GM19351 (cell line): ENCODE data around the gene EVI2A.
"Not testable (repeated sequence)": the region's sequence is repeated elsewhere in the genome, so short reads cannot be mapped to it uniquely, and the experiment has no call there.

Source experiments
- ATAC-seq: cut with Tn5 transposase; IDR thresholded peaks from one replicate; pipeline ENCODE4 v1.9.1; 2021; ENCODE audit warnings: mild to moderate bottlenecking, moderate library complexity; ENCODE audit not compliant: unreplicated experiment

EVI2A gene, protein sequence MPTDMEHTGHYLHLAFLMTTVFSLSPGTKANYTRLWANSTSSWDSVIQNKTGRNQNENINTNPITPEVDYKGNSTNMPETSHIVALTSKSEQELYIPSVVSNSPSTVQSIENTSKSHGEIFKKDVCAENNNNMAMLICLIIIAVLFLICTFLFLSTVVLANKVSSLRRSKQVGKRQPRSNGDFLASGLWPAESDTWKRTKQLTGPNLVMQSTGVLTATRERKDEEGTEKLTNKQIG

DNA sequence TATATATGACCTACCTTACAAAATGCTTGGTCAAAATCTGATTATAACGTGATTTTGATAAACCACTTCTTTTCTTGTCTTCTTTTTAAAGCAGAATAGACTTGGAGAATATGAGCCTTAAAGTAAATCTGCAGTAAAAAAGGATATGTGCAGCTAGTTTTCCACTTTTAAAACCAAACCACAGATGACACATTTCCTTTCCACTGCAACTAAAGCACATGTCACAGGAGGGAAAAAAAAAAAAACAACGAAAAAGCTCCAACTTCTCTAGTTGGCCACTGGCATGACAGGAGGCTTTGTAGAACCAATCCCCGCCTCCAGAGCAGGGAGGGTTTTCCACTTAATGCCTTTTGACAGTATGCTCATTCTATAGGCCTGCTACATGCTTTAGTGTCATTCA is at the start of gene EVI2A:
Gene EVI2A (minus strand): TSS at position 142 of the 400 bp plus-strand sequence. CDS start 2,609 bp downstream, outside the sequence.
- ATAC-seq, result no peak

DNA sequence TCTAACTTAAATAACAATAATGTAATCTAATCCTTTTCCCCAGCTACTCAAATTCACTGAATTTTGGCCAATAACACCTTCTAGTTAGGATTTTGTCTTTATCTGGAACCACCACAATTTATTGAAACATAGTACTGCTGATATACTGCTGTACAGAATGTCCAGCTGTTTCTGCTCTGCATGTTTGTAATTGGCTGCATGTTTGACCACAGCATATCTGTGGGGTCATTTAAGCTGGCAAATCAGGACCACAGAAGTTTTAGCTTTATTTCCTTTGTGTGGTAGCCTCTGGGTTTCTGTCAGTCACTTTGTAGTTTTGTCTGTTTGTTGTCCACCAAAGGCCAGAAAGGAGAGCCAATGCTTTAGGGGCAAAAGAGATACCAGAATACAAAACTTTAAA is 47.8 kb upstream of the EVI2A start:
- ATAC-seq, result no peak

DNA sequence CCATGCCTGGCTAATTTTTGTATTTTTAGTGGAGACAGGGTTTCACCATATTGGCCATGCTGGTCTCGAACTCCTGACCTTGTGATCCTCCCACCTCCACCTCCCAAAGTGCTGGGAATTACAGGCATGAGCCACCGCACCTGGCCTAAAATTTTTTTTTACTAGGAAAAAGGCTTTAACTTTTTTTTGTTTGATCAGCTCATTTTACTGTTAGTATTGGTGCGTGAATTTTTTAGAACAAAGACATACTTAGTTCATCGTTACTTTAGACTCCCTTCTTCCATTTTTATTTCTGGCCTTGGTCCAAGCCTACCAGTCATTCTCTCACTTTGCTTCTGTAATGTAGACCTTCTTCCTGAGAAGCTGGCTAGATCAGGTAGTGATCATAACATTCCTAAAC is 44.7 kb upstream of the EVI2A start:
- no peak for ATAC-seq

DNA sequence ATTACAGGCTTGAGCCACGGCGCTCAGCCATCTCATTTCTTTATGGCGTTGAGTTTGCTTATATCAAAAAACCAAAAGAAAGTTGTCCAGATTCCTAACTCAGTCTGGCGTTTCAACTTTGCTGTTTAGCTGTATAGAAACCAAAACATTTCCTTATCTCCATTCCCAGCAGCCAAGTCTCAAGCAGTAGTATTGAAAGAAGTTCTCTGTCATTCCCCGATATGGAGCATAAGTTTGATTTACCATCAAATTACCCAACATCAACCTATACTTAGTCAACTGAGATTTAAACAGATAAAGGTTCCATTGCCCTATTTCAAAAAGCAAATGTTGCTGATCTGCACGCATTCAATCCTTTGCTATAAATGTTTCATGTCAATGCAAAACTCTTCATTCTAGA is 42.6 kb upstream of the EVI2A start:
- ATAC-seq, result no peak

DNA sequence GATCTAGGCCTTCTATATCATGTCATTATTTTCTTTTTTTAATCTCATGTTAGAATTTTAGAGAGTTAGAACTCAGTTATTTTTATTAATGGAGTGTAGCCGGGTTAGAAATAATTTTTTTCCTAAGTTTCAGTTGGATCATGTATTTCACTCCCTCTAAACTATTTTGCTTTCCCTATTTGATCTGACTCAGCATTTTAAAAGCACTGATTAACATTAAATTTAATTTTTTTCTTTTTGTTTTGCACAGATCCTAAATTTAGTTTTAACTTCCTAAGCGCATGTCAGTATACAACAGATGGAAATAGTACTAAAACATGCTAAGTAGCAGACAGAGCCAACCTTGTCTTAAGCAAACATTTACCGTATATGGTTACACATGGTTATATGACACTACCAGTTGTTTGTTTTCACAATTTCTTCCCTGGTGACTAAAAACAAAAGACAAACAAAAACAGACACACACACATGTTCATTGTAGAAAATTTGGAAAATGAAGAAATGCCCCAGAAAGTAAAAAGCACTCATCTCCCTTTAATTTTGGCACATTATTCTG is 36.5 kb upstream of the EVI2A start:
- no peak for ATAC-seq

DNA sequence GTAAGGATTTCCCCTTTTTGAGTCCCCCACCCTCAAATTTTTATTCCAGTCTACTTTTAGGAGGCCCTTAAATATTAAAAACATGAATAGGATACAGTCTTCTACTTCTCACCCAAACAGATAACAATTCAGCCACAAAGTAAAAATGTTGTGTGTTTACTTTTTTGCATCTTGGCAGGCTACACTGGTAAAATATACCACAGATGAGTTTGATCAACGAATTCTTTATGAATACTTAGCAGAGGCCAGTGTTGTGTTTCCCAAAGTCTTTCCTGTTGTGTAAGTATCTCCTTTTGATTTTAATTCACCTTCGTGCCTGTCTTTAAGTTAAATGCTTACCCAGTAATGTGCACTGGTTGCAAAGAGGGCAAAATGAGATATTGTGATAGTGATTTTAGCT is 35.7 kb upstream of the EVI2A start:
- ATAC-seq, result no peak

DNA sequence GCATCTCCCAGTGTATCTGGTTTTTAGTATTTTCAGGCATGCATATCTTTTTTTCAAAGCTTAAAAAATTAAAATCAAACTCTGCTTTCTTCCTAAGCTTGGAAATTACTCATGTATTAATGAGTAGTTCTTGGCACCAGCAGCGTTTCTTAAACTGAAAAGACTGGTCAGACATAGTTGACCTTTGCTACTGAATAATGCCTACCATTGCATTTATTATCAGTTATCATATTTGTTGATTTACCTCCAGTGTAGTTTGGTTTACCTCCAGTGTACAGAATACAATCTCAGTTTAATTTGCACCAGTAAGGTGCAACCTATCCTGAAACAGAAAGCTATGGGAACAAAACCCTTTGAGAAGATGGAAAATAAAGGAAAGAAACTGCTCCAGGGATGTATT is 34.5 kb upstream of the EVI2A start:
- ATAC-seq, result no peak

DNA sequence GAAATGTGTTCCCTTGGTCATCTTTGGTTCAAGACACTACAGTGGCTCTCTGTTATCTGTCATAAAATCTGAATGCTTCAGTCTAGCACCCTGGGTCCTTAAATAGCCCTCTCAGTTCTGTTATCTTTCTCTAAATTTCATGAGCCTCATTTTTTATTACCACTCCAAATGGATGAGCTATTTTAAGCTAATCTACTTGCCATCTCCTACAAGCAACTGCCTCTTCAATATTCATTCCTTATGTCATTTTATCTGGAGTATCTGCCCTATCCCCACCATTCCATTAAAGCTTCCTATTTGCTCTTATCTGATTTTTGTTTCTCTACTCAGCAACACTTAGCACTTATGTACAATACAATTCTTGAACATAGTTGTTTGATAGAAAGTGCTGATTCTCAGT is 28.0 kb upstream of the EVI2A start:
- no peak for ATAC-seq

DNA sequence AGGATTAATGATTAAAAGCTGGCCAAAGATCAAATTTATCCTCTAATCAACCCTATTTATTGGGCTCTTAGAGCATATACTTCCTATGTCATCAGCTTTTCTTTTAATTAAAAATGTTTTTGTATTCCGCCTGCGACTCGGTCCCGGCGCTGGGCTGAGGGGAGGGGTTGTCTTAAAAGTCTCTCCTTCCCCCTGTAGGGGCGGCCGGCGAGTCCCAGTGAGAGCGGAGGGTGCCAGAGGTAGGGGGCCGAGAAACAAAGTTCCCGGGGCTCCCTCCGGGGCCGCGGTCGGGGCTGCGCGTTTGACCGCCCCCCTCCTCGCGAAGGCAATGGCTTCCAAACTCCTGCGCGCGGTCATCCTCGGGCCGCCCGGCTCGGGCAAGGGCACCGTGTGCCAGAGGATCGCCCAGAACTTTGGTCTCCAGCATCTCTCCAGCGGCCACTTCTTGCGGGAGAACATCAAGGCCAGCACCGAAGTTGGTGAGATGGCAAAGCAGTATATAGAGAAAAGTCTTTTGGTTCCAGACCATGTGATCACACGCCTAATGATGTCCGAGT is 23.8 kb upstream of the EVI2A start:
- ATAC-seq, result not testable (repeated sequence)

DNA sequence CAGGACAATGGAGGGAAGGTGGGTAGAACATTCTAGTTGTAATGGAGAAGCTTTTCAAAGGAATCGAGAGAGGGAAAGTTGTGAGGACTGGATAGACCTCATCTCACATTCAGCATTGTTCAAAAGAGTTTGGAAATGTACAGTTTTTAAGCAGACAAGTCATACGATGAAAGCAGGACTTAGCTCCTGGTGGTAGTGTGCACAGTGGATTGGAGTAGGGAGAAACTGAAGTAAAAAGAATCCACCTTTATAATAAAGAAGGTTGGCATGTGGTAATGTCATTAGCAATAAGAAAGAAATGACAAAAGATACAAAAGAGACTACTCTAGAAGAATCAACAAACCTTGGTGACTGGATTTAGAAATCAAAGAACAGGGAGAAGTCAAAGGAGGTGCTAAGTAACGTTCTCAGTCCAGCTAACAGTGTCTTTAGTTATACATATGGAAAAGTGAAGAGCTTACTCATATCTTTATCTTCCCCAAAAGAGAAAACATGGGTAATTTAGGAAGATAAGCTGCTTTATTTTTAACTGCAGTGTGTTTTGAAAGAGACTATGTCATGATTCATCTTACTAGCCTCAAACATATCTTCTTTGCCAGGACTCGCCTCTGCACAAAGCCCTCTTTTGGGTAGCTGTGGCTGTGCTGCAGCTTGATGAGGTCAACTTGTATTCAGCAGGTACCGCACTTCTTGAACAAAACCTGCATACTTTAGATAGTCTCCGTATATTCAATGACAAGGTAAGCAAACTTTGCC is 18.7 kb upstream of the EVI2A start:
- no peak for ATAC-seq

DNA sequence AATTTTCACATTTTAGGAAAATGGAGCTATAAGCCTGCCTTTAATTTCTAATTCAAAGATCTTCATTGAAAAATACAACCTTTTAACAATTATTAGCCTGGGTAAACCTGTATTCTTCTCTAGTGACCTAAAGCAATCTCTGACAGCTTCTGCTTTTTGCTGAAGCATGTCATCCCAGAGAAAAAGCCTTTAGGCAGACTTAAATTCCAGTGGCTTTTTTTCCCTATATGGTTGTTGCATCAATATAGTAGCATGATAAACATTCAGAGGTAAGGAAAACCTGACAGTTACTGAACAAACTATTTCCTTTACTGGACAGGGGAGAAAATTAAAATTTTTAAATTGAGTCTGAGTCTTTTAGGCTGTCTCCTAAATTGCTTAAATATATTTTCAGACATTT is 7.8 kb upstream of the EVI2A start:
- ATAC-seq, result no peak

DNA sequence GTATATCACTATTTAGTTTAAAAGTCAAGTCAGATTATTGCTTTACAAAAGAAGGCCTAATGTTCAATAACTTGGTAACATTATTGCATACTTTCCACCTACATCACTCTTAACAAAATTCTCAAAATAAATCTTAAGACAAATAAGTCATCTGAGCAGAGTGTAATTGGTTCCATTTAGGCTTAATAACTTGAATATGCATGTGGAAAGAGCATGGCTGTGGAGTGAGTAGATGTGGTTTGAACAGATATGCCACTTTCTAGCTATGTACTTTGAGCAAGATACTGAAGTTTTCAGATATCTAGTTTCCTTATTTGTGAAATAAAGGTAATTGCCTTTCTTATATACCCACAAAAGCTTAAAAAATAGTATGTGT is 6.7 kb upstream of the EVI2A start:
- no peak for ATAC-seq

DNA sequence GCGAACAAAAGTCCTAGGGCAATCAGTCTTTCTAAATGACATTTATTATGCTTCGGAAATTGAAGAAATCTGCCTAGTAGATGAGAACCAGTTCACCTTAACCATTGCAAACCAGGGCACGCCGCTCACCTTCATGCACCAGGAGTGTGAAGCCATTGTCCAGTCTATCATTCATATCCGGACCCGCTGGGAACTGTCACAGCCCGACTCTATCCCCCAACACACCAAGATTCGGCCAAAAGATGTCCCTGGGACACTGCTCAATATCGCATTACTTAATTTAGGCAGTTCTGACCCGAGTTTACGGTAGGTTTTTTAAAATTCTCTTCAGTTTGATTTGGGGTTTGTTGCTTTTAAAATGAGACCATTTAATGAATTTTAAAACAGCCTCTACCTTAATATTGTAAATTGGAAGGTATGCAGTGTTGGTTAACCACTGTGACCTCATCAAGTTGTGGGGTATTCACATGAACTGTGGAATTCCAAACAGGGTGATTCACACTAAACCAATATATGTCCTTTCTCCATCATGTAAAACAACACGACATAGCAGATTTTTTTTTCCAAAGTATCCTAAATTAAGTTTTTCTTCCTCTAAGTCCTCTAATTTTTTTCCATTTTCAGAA is 6.2 kb upstream of the EVI2A start:
- no peak for ATAC-seq

DNA sequence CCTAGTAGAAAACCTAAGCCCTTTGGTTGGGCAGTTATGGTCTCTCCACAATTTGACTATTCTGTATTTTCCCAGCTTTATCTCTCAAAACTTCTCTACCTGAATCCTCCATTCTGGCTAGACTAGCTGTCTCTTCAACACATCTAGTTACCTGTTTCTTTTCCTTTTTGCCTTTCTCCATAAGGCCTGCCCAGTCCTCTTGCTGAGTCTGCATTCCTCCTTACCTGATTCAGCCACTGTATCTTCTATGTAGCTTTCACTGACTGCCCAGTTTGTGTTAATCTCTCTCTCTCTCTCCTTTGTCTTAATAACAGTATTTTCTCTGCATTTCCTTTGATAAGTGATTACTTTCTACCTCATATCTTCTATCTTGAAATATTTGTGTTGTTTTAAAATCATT is 2.1 kb upstream of the EVI2A start:
- ATAC-seq, result no peak

DNA sequence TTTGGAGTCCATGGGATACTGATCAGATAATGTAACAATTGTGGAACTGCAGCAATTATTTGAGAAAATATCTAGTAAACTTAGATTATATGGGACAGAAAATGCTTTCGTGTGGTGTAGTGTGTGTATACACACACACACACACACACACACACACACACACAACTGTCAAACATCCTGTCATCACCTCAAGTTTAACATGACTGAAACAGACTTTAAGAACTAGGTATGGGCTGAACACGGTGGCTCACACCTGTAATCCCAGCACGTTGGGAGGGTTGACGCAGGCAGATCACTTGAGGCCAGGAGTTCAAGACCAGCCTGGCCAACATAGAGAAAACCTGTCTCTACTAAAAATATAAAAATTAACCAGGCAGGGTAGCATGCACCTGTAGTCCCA is 544 bp upstream of the EVI2A start:
- no peak for ATAC-seq

DNA sequence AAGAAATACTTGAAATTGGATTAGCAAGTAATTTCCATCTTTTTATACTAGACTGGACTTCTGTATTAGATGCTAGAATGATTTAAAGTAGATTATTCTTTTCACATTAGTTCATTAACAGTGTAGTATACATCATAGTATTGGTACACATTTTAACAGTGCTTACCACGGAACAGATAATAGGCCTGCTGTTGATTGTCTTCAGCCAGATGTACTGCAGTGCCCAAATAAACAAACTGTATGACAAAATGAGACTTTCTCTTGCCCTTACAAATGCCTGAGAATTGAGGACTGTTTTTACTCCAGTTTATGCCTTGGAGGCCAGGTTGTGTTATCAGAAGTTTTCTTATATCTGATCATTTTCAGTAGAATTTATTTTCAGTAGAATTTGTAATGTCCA is 631 bp downstream of the EVI2A start:
- ATAC-seq, result no peak

DNA sequence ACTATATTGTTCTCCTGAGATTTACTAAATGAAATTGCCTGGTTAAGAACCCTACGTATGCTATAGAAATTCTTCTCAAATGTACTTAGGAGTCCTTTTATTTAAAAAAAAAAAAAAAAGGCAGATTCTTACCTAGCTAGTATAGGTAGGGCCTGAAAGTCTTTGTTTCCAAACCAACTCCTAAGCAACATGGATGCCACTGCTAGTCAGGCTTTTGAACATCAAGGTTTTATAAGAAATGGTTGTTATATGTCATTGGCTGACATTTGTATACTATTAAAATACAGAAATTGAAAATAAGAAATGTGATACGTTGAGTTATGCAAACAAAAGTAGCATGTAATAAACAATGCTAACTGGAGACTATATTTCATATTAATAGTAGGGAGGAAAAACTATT is 1.2 kb downstream of the EVI2A start:
- no peak for ATAC-seq

DNA sequence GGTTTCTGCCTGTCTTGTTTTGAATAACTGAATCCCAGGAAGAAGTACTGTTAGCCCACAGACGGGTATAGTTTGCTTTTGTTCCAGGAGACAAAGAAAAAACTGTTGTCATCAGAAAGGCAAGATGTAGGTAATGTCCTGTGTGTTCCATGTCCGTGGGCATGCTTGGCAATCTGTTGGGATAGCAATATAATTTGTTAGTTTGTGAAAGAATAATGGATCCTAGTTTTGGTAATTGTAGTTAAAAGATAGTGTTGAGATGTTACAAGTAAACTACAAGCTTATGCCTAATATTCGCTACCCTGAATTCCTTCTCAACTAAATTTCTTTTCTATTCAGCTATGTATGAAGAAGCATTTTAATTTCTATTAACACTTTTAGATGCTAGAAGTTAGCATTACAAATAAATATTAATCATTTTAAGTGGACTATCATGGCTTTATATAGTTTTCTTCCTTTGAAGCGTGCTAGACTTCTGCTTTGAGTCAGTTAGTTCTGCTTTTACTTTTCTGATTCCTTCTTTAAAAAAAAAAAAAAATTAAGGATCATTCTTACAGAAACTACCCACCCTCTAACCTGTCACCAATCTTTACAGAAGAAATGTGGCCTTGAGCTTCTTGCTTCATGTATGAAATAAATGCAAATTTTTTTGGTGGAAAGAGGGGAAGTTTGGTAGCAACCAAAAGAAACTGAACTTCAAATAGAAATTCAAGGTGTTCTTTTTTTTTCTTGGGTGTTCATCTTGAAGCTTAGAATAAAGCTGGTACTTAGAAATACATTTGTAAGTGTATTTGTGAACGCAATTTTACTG is 2.4 kb downstream of the EVI2A start:
- no peak for ATAC-seq

DNA sequence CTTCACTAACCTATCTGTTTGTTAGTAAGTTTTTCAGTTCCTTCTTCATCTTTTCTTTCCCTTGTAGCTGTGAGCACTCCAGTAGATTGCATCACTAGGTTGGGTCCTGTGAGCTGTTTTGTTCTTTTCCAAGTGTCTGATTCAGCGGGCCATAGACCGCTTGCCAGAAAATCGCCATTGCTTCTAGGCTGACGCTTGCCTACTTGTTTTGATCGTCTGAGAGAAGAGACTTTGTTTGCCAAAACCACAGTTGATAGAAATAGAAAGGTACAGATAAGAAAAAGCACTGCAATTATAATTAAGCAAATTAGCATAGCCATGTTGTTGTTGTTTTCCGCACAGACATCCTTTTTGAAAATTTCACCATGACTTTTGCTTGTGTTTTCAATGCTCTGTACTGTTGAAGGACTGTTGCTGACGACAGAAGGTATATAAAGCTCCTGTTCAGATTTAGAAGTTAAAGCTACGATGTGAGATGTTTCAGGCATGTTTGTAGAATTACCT is 3.1 kb downstream of the EVI2A start:
- no peak for ATAC-seq

DNA sequence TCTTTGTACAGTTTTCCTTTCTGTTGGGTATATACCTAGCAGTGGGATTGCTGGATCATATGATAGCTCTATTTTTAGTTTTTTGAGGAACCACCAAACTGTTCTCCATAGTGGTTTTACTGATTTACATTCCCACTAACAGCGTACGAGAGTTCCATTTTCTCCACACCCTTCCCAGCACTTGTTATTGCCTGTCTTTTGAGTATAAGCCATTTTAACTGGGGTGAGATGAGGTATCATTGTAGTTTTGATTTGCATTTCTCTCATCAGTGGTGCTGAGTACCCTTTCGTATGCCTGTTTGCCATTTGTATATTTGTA is 6.7 kb downstream of the EVI2A start:
- ATAC-seq, result no peak
